IMR-90 (cell line): ENCODE results near the gene SIK3.

Experiments used
- CTCF ChIP-seq: conservative IDR thresholded peaks from 2 replicates; pipeline ENCODE4 v1.5.1; 2012; ENCODE audit warnings: mild to moderate bottlenecking, low read depth, low read length, improper control_type of control experiment
- MAZ ChIP-seq: IDR thresholded peaks from 2 replicates; pipeline ENCODE4 v1.6.1; 2012; ENCODE audit warnings: low read depth, mild to moderate bottlenecking, low read length, improper control_type of control experiment, moderate library complexity, borderline replicate concordance
- RAD21 ChIP-seq: IDR thresholded peaks from 2 replicates; pipeline ENCODE4 v1.6.1; 2012; ENCODE audit warnings: low read length, improper control_type of control experiment
- SMC3 ChIP-seq: fragments of 150-350 bp; IDR thresholded peaks from 2 replicates; pipeline ENCODE4 v1.6.1; 2016; ENCODE audit warnings: low read depth, mild to moderate bottlenecking, antibody characterized with exemption, low read length, moderate library complexity

- TF ChIP-seq CTCF (no peak), MAZ (no peak), RAD21 (no peak), SMC3 (no peak)
Observed at GRCh38 chr11:116823031-116823843, 275.0 kb downstream of the SIK3 start, which contains the start of gene APOA4.
